ENCODE measurements around the gene SURF6. TPM values are rescaled to one million over a fixed set of nuclear protein-coding genes. Genes with fewer than 3 reads are reported as not detected.
"Not testable (repeated sequence)": the region's sequence is repeated elsewhere in the genome, so short reads cannot be mapped to it uniquely, and the experiment has no call there.

The SURF6 gene
- total RNA-seq, 4 donors from 2014 or later: 14.5 to 28.6 (median 22.0) TPM

- WGBS, 2 donors: 74 to 82% methylated on average over 3 to 11 of the region's 15 CpGs
- DNase-seq: no peak
These were observed 5.5 kb upstream of the SURF6 start for GRCh38 chr9:133341369-133342068.

GRCh38 chr9:133340916-133341315 lies 4.9 kb upstream of the SURF6 start:
- Histone ChIP-seq H3K4me3 (no peak overlapping the region), H3K27me3 (no peaks in the 10 kb centered on the region), H3K9me3 (no peaks in the 10 kb centered on the region), H3K36me3 (peaks cover 23 to 65% (median 26%) of the 10 kb centered on the region in 3 donors), H3K4me1 (peaks cover 8 to 63% (median 14%) of the 10 kb centered on the region in 3 donors), H3K27ac (peak overlapping the region; percentile 2 to 54 (median 20))
- DNase-seq: no peak
- WGBS, 2 donors: 73 to 76% methylated on average over 5 to 13 of the region's 13 CpGs
- TF ChIP-seq, protein P1, sequence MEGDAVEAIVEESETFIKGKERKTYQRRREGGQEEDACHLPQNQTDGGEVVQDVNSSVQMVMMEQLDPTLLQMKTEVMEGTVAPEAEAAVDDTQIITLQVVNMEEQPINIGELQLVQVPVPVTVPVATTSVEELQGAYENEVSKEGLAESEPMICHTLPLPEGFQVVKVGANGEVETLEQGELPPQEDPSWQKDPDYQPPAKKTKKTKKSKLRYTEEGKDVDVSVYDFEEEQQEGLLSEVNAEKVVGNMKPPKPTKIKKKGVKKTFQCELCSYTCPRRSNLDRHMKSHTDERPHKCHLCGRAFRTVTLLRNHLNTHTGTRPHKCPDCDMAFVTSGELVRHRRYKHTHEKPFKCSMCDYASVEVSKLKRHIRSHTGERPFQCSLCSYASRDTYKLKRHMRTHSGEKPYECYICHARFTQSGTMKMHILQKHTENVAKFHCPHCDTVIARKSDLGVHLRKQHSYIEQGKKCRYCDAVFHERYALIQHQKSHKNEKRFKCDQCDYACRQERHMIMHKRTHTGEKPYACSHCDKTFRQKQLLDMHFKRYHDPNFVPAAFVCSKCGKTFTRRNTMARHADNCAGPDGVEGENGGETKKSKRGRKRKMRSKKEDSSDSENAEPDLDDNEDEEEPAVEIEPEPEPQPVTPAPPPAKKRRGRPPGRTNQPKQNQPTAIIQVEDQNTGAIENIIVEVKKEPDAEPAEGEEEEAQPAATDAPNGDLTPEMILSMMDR (IDR thresholded peaks at IDR 0.05): no peak
- no peak for TF ChIP-seq POLR2A (IDR thresholded peaks at IDR 0.05)
- intact Hi-C loops (cut with DNase I): no loop called here

More at GRCh38 chr9:133341369-133342068, 5.5 kb upstream of the SURF6 start:
- Histone ChIP-seq H3K4me3 (no peak overlapping the region), H3K4me1 (peaks cover 11 to 65% (median 16%) of the 10 kb centered on the region in 3 donors), H3K27me3 (no peaks in the 10 kb centered on the region), H3K27ac (peak overlapping the region; percentile 2 to 54 (median 20)), H3K36me3 (peaks cover 23 to 69% (median 26%) of the 10 kb centered on the region in 3 donors), H3K9me3 (no peaks in the 10 kb centered on the region)
- TF ChIP-seq, protein P1 (IDR thresholded peaks at IDR 0.05): no peak
- peak in 1 of 4 donors; percentile 23 for TF ChIP-seq POLR2A (IDR thresholded peaks at IDR 0.05)
- intact Hi-C loops (cut with DNase I): no loop called here

DNA sequence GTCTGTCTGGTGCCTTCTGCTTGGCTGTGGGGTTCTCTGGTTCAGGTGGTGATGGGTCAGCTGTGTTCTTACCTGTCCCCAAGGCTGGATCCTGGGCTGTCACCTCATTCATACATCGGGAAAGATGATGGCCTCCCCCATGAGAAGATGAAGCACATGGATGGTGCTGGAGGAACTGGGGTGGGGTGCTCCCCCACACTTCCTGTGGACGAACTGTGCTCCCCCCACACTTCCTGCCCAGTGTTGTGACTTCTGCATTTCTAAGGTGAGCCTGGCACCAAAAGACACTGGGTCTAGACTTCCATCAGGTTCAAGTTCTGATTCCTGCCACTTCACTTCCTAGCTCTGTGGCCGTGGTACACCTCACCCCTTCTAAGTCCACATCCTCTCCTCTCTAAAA lies 4.3 kb upstream of the SURF6 start:
- 78% methylated on average over 3 of the region's 3 CpGs; no CpG with 5 or more reads in 1 of the 2 donors for WGBS, 2 donors
- intact Hi-C loops (cut with DNase I): no loop called here

DNA sequence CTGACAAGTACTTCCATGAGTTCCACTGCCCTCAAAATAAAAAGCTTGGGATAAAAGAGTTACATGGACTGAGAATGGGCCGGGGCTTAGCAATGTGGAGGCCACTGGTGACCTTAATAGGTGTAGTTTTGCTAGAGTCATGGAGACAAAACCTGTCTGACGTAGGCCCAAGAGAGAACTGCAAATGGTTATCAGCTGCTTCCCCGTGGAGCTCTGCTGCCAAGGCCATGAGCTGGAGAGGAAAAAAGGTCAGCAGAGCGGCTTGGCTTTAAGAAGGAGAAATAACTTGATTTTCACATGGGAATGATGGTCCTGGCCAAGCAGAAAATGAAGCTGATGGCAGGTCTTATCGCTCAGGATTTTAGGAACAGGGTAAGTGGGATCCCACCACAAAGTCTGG lies 3.7 kb upstream of the SURF6 start:
- intact Hi-C loops (cut with DNase I): no loop called here
- Histone ChIP-seq H3K9me3 (no peaks in the 10 kb centered on the region), H3K27ac (peak overlapping the region; percentile 9 to 60 (median 41)), H3K27me3 (no peaks in the 10 kb centered on the region), H3K36me3 (peaks cover 18 to 52% (median 22%) of the 10 kb centered on the region in 3 donors), H3K4me1 (peaks cover 15 to 65% (median 20%) of the 10 kb centered on the region in 3 donors), H3K4me3 (no peak overlapping the region)
- WGBS, 2 donors: 75 to 79% methylated on average over 5 of the region's 5 CpGs
- TF ChIP-seq, protein P1 (IDR thresholded peaks at IDR 0.05): no peak
- no peak for TF ChIP-seq POLR2A (IDR thresholded peaks at IDR 0.05)
- no peak for DNase-seq

More for the DNA sequence above, 4.3 kb upstream of the SURF6 start:
- peaks cover 9 to 60% (median 14%) of the 10 kb centered on the region in 3 donors for H3K4me1 ChIP-seq
- no peaks in the 10 kb centered on the region for H3K27me3 ChIP-seq
- TF ChIP-seq POLR2A (IDR thresholded peaks at IDR 0.05): no peak
- TF ChIP-seq, protein P1 (IDR thresholded peaks at IDR 0.05): no peak
- no peak for DNase-seq
- no peaks in the 10 kb centered on the region for H3K9me3 ChIP-seq
- peaks cover 23 to 59% (median 24%) of the 10 kb centered on the region in 3 donors for H3K36me3 ChIP-seq
- no peak overlapping the region for H3K4me3 ChIP-seq
- peak overlapping the region in 3 of 4 donors; percentile 9 to 54 (median 47) for H3K27ac ChIP-seq

DNA sequence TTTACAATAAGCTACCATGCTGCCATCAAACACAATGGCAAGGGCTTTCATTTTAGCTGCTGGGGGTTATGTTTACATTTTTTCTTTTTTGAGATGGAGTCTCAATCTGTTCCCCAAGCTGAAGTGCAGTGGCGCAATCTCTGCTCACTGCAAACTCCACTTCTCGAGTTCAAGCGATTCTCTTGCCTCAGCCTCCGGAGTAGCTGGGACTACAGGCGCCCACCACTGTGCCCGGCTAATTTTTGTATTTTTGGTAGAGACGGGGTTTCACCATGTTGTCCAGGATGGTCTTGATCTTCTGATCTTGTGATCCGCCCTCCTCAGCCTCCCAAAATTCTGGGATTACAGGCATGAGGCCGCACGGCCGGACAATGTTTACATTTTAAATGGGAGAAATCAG lies 1.1 kb downstream of the SURF6 start:
- peak overlapping the region in 2 of 4 donors; percentile 83 to 85 for H3K27ac ChIP-seq
- H3K27me3 ChIP-seq; DNase-seq; intact Hi-C loops (cut with DNase I); H3K9me3 ChIP-seq: not testable (repeated sequence)
- peak overlapping the region; percentile 76 to 97 (median 88) for H3K4me3 ChIP-seq
- peaks cover 25 to 62% (median 29%) of the 10 kb centered on the region in 3 donors for H3K4me1 ChIP-seq
- peaks cover 18 to 52% (median 33%) of the 10 kb centered on the region in 3 donors for H3K36me3 ChIP-seq
- 63% methylated on average over 11 of the region's 11 CpGs for WGBS, 2 donors

Measured in esophagus squamous epithelium (tissue), 5 donors.